ENCODE measurements around the gene POLE2. TPM values are rescaled to one million over a fixed set of nuclear protein-coding genes. Genes with fewer than 3 reads are reported as not detected.

POLE2 gene
- total and polyA plus RNA-seq, 2 of the 4 experiments (the other 2 are of a cell fraction) = 12.2 to 12.3 TPM

DNA sequence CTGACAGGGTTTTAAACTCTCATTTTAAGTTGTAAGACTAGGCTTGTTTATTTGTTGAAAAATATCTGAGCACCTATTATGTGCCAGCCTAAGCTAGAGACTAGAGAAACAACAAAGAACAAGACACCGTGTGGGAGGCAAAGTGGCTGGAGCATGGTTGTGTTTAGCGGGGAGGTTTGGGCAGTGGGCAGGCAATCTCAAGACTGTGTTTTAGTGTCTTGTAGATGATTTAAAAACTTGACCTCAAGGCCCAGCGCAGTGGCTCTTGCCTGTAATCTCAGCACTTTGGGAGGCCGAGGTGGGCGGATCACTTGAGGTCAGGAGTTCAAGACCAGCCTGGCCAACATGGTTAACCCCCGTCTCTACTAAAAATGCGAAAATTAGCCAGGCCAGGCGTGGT lies 75.3 kb downstream of the POLE2 start:
- CTCF ChIA-PET = interaction anchor here (0.6 kb wide), 1 partner anchor 265 kb away, joined by 3 read pairs; no protein-coding TSS in a partner anchor

More for the DNA sequence above, 75.3 kb downstream of the POLE2 start:
- DNase-seq = no peak
- no peak overlapping the region for H2BK5ac ChIP-seq (ENCODE audit: low read depth, low read length, poor library complexity, severe bottlenecking)
- H2AFZ ChIP-seq (replicated peaks; ENCODE audit: low read length, poor library complexity) = peak overlapping the region; percentile 41
- no peak overlapping the region for H3K9ac ChIP-seq (ENCODE audit: low read depth, low read length)
- H2BK20ac ChIP-seq (ENCODE audit: low read depth, low read length) = no peak overlapping the region
- POLR2A ChIA-PET (ENCODE audit: unreplicated experiment) = interaction anchor here (0.5 kb wide), 1 partner anchor 534 kb away, joined by 5 read pairs; no protein-coding TSS in a partner anchor
- no peak overlapping the region for H2AK9ac ChIP-seq (replicated peaks; ENCODE audit: low read depth, low read length, poor library complexity)
- H3K18ac ChIP-seq (ENCODE audit: low read depth, low read length) = no peak overlapping the region
- intact Hi-C loops (cut with micrococcal nuclease) (no loop called here), dilution Hi-C loops (cut with HindIII; ENCODE audit: low sequenced_read_pairs, unreplicated experiment) (no loop called here), in situ Hi-C loops (cut with MboI; ENCODE audit: low sequenced_read_pairs) (no loop called here)
- no peak for ATAC-seq (ENCODE audit: low read depth)
- no peak overlapping the region for H3K56ac ChIP-seq (ENCODE audit: extremely low read depth, insufficient read depth, low read length)
- no peak overlapping the region for H2BK15ac ChIP-seq (ENCODE audit: low read depth, low read length)
- peaks cover 7% of the 10 kb centered on the region for H3K9me1 ChIP-seq (ENCODE audit: insufficient read depth, low read length)
- H3K27ac ChIP-seq (ENCODE audit: insufficient read depth, low read length) = peak overlapping the region; percentile 5; the same call in 1 of the 2 replicates
- H3K23ac ChIP-seq (ENCODE audit: low read depth, low read length) = no peak overlapping the region; the same call in 1 of the 2 replicates
- H3K4me1 ChIP-seq (ENCODE audit: control insufficient read depth, insufficient read depth, low read length) = peaks cover 4% of the 10 kb centered on the region
- BruUV-seq (replicated peaks) = no TSS peak
- H3K27me3 ChIP-seq (ENCODE audit: control insufficient read depth, insufficient read depth, low read length) = no peaks in the 10 kb centered on the region
- no peaks in the 10 kb centered on the region for H3K9me3 ChIP-seq (ENCODE audit: control insufficient read depth, insufficient read depth, low read length)
- no peak overlapping the region for H4K5ac ChIP-seq (ENCODE audit: low read depth, low read length)
- H3K79me1 ChIP-seq (ENCODE audit: low read depth in 1 of 2, low read length in 2 of 2) = peaks cover 16 to 34% of the 10 kb centered on the region in 2 experiments
- H3K4me2 ChIP-seq (ENCODE audit: low read depth, low read length) = no peak overlapping the region
- TF ChIP-seq NFE2L2 (IDR thresholded peaks at IDR 0.05; ENCODE audit: low read depth, low read length) = no peak
- TF ChIP-seq, protein P1, sequence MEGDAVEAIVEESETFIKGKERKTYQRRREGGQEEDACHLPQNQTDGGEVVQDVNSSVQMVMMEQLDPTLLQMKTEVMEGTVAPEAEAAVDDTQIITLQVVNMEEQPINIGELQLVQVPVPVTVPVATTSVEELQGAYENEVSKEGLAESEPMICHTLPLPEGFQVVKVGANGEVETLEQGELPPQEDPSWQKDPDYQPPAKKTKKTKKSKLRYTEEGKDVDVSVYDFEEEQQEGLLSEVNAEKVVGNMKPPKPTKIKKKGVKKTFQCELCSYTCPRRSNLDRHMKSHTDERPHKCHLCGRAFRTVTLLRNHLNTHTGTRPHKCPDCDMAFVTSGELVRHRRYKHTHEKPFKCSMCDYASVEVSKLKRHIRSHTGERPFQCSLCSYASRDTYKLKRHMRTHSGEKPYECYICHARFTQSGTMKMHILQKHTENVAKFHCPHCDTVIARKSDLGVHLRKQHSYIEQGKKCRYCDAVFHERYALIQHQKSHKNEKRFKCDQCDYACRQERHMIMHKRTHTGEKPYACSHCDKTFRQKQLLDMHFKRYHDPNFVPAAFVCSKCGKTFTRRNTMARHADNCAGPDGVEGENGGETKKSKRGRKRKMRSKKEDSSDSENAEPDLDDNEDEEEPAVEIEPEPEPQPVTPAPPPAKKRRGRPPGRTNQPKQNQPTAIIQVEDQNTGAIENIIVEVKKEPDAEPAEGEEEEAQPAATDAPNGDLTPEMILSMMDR (conservative IDR thresholded peaks at IDR 0.05; ENCODE audit: low read depth, low read length) = no peak
- no peak for TF ChIP-seq RAD21 (IDR thresholded peaks at IDR 0.05; ENCODE audit: low read length)
- TF ChIP-seq, protein P2, sequence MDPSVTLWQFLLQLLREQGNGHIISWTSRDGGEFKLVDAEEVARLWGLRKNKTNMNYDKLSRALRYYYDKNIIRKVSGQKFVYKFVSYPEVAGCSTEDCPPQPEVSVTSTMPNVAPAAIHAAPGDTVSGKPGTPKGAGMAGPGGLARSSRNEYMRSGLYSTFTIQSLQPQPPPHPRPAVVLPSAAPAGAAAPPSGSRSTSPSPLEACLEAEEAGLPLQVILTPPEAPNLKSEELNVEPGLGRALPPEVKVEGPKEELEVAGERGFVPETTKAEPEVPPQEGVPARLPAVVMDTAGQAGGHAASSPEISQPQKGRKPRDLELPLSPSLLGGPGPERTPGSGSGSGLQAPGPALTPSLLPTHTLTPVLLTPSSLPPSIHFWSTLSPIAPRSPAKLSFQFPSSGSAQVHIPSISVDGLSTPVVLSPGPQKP (IDR thresholded peaks at IDR 0.05; ENCODE audit: borderline replicate concordance, low read depth, low read length) = no peak
- TF ChIP-seq SMC3 (IDR thresholded peaks at IDR 0.05; ENCODE audit: low read depth, low read length) = no peak
- no peak for TF ChIP-seq MXI1 (IDR thresholded peaks at IDR 0.05; ENCODE audit: borderline replicate concordance, low read depth, low read length)
- TF ChIP-seq BHLHE40 (IDR thresholded peaks at IDR 0.05; ENCODE audit: low read depth, low read length) = no peak
- TF ChIP-seq POLR2A (IDR thresholded peaks at IDR 0.05; ENCODE audit: low read depth, low read length) = no peak
- no peak for TF ChIP-seq CHD1 (IDR thresholded peaks at IDR 0.05; ENCODE audit: low read depth, low read length)
- TF ChIP-seq FOS (IDR thresholded peaks at IDR 0.05; ENCODE audit: low read depth, low read length) = no peak
- TF ChIP-seq RFX5 (IDR thresholded peaks at IDR 0.05; ENCODE audit: low read depth, low read length) = no peak
- H4K20me1 ChIP-seq (ENCODE audit: insufficient read depth, low read length) = peaks cover 5% of the 10 kb centered on the region
- WGBS, 2 experiments (ENCODE audit: extremely low coverage in 2 of 2, insufficient read length in 1 of 2) = 79% methylated on average over 5 of the region's 8 CpGs; no CpG with 5 or more reads in 1 of the 2 experiments
- H4K8ac ChIP-seq (ENCODE audit: low read depth in 2 of 2, low read length in 2 of 2) = peak overlapping the region in 1 of 2 experiments; percentile 67; a peak in 1 of 4 replicates
- H3K14ac ChIP-seq (replicated peaks; ENCODE audit: low read depth, low read length) = no peak overlapping the region; the same call in 1 of the 2 replicates
- H3K4ac ChIP-seq (ENCODE audit: low read depth, low read length) = peak overlapping the region; percentile 82
- no peak overlapping the region for H4K91ac ChIP-seq (ENCODE audit: insufficient read depth, low read depth, low read length)
- peak overlapping the region; percentile 62 for H2BK120ac ChIP-seq (ENCODE audit: low read depth, low read length)
- no peak overlapping the region; the same call in 1 of the 2 replicates for H2AK5ac ChIP-seq (ENCODE audit: low read depth, low read length)
- H3K4me3 ChIP-seq (ENCODE audit: insufficient read depth, low read depth, low read length) = no peak overlapping the region
- peaks cover 3% of the 10 kb centered on the region for H3K36me3 ChIP-seq (ENCODE audit: control insufficient read depth, insufficient read depth, low read length)

Data from IMR-90 (cell line).